Testis (tissue), 2 donors: ENCODE results near the gene PITX3.

Experiments
- POLR2A ChIP-seq: fragments of 450-650 bp; IDR thresholded peaks from one replicate; pipeline ENCODE4 v1.6.1; 2017; ENCODE audit warnings: antibody characterized with exemption, mild to moderate bottlenecking, moderate library complexity
- TF ChIP-seq, protein P1 (sequence below), 3 experiments: fragments of 450-650 bp in 2 of 3; fragments of 200-600 bp in 1 of 3; sonication (generic) in 1 of 3; IDR thresholded peaks; one replicate each; pipeline ENCODE4 v1.5.1; 2016 to 2019; ENCODE audit warnings: antibody characterized with exemption in 3 of 3, mild to moderate bottlenecking in 2 of 3, moderate library complexity in 1 of 3

DNA sequence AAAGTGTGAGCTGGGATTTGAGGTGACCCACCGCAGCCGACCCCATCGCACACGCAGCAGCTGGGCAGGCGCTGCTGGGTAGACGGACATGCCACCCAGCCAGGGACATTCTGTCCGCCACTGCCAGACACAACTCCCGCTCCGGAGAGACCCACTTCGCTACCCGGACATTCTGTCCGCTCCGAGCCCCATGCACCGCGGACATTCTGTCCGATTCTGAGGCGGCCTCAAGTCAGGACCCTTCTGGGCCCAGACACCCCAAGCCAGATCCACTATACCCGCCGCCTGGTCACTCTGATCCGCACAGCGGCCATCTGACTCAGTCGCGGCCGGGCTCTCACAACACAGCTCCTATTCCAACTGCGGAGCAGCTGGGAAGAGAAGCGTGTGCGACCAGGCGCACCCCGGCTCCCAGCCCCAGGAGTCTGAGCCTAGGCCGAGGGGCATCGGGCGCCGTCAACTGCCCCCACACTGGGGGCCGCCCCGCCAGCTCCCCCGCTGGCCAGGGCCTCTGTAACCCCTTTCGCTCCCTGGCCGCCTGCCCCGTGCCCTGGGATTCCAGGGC, 763 bp downstream of the PITX3 start:
- TF ChIP-seq, protein P1, sequence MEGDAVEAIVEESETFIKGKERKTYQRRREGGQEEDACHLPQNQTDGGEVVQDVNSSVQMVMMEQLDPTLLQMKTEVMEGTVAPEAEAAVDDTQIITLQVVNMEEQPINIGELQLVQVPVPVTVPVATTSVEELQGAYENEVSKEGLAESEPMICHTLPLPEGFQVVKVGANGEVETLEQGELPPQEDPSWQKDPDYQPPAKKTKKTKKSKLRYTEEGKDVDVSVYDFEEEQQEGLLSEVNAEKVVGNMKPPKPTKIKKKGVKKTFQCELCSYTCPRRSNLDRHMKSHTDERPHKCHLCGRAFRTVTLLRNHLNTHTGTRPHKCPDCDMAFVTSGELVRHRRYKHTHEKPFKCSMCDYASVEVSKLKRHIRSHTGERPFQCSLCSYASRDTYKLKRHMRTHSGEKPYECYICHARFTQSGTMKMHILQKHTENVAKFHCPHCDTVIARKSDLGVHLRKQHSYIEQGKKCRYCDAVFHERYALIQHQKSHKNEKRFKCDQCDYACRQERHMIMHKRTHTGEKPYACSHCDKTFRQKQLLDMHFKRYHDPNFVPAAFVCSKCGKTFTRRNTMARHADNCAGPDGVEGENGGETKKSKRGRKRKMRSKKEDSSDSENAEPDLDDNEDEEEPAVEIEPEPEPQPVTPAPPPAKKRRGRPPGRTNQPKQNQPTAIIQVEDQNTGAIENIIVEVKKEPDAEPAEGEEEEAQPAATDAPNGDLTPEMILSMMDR (IDR thresholded peaks at IDR 0.05) = no peak
- TF ChIP-seq POLR2A = no peak
